Activated CD8-positive, alpha-beta memory T cell treated with anti-CD3 and anti-CD28 coated beads for 1 hour (primary cell): ENCODE results near the gene GPR78.
"Not testable (repeated sequence)": the region's sequence is repeated elsewhere in the genome, so short reads cannot be mapped to it uniquely, and the experiment has no call there.

ENCODE experiments used
- DNase-seq, 2 donors: peaks; one replicate each; pipeline ENCODE4 v3.0.0-alpha.2; 2020; ENCODE audit warnings: low read depth in 1 of 2; ENCODE audit errors: extremely low read depth in 1 of 2

The GPR78 gene

GRCh38 chr4:8614365-8615193 lies 34.4 kb downstream of the GPR78 start:
- no peak for DNase-seq

DNA sequence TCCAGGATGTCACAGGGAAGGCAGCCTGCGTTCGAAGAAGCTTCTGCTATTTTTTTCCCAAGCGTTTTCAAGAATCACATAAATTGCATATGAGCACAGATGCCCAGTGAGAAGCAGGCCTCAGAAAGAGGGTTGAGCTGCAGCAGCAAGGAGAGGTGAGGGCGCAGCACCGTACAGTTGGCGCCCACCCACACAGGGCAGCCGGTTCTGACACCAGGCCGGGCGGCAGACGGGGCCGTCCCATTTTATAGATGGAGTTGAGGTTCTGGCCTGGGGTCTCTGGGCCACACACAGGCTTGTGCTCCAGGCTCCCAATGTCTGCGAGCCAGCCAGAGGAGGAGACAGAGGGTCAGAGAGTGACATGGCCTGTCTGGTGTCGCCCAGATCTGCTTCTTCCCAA lies 35.2 kb downstream of the GPR78 start:
- no peak for DNase-seq

DNA sequence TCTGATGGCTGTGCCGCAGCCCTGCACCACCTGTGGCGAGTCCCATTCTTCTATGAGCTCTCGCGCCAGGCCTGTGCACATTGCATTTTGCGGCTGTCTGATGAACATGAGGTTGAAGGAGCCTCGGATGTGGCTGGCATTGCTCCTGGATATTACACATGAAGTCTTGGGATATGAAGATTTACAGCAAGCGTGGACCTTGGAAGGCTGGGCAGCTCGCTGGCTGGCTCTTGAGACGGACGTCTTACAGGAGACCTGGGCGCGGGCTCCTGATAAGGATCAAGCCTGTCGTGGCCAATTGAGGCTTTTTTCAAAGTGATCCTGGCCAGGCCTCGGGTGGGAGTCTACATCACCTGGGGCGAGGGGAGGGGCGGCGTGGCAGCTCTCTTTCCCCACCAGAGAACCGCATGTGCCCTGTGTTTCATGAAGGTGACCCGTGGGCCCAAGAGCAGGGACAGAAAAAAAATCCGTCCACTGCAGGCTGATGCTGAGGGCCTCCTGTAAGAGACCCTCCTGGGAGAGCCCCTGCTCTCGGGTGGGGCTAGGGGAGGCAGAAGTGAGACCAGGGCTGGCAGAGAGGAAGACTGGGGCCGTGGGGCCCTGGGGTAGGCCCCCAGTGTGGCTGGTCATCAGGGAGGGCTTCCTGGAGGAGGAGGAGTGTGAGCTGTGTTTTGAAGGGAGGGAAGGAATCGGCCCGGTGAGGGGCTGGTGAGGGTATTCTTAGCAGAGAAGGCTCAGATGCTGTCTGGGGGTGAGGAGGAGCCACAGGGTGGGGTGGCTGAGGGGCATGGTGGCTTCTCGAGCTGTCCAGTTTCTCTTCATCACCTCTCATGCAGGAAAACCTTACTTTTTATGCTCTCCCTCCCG lies 36.0 kb downstream of the GPR78 start:
- DNase-seq, result no peak

GRCh38 chr4:8616831-8617230 lies 36.6 kb downstream of the GPR78 start:
- DNase-seq, result no peak

DNA sequence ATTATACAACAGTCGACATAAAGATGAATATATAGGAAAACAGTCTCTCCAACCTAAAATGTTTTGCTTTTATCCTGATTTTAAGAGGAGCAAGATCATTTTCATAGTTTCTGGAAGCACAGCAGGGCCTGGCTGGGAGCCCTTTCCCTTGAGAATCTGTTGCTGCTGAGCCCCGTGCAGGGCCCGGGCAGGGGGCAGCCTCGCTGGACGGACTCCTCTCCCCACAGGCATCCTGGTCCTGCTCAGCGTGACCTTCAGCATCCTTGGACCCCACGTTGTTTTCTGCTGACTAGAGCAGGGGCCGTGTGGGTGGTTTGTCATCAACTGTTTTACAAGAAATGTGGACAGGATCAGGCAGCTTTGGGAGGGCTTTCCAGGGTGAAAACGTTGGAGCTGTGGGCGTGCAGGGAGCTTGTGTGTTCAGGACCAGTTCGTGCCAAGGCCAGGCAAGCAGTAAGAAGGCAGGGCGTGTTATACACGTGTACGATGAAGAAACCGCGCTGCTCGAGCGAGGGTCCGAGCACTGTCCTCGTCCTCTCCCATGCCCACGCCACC lies 37.4 kb downstream of the GPR78 start:
- DNase-seq, result no peak

- DNase-seq, result no peak
Observed at GRCh38 chr4:8618421-8618820, 38.2 kb downstream of the GPR78 start.

GRCh38 chr4:8618961-8619720 lies 38.9 kb downstream of the GPR78 start:
- no peak for DNase-seq

DNA sequence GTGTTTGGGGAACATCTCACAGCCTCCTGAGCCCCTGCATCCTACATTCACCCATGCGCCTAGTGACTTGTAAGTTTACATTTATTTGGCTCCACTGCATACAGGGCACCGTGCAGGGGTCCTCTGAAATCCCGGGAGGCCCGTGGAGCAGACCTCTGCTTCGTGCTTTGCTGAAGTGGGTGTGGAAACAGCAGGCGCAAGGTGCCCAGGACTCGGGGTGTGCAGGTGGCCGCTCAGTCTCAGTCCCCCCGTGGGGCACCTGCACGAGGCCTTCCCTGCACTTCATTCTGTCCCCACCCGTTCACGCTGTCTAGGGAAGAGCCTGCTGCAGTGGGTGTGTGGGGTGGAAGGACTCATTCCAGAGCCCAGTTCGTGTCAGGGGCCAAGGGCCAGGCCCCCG lies 40.9 kb downstream of the GPR78 start:
- not testable (repeated sequence) for DNase-seq

GRCh38 chr4:8624601-8625272 lies 44.5 kb downstream of the GPR78 start:
- DNase-seq, result not testable (repeated sequence)

GRCh38 chr4:8630240-8630905 lies 50.2 kb downstream of the GPR78 start:
- DNase-seq, result not testable (repeated sequence)

- DNase-seq, result not testable (repeated sequence)
Observed at GRCh38 chr4:8631896-8632295, 51.7 kb downstream of the GPR78 start.

- not testable (repeated sequence) for DNase-seq
Observed at GRCh38 chr4:8634773-8635172, 54.6 kb downstream of the GPR78 start.

GRCh38 chr4:8635897-8636554 lies 55.8 kb downstream of the GPR78 start:
- not testable (repeated sequence) for DNase-seq
